NCI-H1092 (cell line): ENCODE measurements around the gene FXYD4.
"Not testable (repeated sequence)": the region's sequence is repeated elsewhere in the genome, so short reads cannot be mapped to it uniquely, and the experiment has no call there.

Experiments
- DNase-seq: peaks from one replicate; lab custom pipeline; 2025; lab: John Stamatoyannopoulos, UW

FXYD4 gene

DNA sequence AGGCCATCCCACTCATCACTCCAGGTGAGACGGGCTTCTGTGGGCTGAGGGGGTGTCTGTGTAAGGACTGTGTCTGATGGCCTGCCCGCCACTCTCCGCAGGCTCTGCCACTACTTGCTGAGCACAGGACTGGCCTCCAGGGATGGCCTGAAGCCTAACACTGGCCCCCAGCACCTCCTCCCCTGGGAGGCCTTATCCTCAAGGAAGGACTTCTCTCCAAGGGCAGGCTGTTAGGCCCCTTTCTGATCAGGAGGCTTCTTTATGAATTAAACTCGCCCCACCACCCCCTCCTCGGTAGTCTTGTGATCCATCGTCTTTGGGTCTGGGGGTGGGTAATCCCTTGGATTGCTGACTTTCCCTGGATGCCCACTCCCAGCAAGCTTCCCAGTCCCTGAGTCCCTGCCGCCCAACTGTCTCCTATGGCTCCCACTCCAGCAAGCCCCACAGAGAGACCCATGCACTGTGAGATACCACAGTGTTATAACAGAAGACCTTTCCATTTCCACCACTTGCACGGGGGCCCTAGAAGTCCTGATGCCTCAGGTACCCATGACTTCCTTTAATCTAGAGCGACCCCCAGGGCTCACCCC is 4.7 kb downstream of the FXYD4 start:
- no peak for DNase-seq

DNA sequence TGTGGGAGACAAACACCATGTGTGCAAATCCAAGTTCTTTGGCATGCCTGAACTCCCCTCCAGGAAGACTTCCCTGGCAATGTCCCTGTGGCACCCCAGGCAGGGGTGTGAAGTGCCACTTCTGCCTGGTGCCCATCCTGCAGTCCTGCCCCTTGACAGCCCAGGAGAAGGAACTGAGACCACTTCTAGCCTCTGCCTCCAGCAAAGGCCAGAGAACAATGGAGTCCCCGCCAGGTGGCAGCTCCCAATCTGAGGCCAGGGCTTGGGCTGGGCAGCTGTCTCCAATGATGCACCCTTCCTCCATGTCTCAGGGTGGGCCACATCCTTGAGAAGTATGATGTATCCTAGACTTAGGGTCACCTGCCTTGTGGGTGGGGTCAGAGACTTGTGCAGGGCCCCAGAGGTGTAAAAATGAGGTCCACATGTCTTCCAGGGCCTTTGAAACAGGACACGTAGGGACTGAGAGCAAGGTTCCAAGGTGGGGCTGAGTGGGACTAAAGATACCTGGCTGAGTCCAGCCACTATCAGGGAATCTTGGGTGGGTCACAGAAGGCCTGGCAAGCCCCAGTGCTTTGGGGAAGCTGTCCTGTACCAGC is 5.5 kb downstream of the FXYD4 start:
- no peak for DNase-seq

DNA sequence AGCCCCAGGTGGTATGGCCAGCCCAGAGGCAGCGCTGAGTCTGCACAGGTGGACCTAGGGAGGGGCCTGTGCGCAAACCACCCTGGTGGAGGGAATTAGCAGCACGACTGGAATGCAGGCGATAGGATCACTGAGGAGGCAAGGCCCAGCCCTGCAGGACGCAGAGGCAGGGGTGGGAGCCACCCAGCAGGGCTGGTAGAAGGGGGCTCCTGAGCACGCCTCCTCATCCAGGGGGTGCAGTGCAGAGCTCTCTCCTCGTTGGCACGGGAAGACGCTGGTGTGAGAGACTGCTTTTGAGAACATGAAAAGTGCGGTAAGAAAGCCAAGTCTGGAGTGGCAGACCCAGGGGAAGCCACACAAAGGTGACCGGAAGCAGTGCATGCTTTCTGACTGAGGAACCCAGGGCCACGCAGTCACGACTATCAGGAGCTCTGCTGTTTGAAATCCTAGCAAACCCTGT is 6.0 kb downstream of the FXYD4 start:
- DNase-seq = no peak

DNA sequence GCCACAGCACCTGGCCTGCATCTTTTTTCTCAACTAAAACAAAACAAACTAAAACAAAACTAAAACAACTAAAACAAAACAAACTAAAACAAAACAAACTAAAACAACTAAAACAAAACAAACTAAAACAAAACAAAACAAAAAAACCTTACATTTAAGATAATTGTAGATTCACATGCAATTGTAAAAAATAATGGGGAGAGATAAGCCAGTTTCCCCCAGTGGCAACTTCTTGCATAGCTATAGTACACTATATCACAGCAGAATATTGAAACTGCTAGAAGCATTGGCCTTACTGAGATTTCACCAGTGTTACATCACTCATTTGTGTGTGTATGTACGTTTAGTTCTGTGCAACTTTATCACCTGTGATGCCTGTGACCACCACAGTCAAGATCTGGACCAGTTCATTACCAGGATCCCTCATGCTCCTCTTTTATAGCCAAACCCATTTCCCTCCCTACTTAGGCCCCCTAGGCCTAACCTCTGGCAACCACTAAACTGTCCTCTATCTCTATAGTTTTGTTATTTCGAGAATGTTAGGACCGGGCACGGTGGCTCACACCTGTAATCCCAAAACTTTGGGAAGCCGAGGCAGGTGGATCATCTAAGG is 9.3 kb downstream of the FXYD4 start:
- DNase-seq = no peak

GRCh38 chr10:43383204-43383971 is 12.0 kb downstream of the FXYD4 start:
- no peak for DNase-seq

DNA sequence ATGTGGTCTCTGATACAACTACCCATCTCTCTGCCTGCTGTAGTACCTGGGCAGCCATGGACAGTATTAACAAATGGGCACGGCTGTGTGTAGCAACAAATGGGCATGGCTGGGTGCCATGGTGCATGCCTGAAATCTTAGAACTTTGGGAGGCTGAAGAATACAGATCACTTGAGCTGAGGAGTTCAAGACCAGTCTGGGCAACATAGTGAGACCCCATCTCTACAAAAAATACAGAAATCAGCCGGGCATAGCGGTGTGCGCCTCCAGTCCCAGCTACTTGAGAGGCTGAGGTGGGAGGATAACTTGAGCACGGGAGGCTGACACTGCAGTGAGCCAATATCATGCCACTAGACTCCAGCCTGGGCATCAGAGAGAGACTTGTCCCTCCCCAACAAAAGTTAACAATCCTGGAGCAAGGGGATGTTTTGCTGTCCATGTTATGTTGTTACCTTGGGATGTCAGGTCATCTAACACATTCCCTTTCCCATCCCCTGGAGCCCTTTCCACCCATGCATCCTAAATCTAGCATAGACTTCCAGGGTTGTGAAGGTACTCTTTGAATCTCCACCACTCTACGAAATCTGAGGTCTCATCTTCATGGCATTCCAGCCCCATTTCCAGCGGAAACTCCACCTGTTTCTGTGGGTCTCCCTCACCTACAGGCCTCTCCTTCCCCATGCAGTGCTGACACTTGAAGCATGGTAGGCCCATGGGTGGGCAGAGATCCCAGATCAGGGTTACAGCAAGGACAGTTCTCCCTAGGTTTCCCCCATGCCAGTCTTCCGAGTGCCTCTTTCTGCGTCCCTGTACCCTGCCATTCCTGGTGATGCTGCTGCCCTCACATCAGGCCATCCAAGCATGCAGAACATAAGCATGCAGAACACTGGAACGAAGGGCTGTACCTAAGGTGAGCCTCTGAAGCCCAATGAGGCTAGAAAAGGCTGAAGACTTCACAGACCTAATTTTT is 13.1 kb downstream of the FXYD4 start:
- DNase-seq = no peak

DNA sequence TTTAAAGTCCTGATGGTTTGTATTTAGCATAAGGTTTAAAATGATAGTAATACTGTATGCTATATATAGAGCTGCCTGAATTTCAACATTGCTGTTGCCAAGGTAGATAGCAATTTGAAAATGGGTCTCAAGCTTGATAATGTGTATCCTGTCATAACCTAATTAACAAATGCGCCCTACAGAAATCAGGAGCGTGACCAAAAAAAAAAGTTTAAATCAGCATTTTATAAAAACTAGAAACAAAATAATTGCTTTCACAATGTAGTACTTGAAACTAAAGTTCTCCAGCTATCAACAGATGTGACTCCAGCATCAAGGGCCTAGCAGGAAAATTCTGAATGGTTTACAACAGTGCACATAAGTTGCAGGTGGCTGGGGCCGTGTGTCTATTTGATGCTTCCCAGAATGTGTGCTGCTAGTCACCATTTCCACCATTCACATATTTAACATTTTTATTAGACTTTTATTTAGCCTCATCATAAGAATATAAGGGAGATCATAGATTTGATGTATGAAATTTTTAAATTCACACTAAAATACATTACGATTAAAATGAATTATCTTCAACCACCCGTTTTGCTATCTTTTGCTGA is 14.1 kb downstream of the FXYD4 start:
- DNase-seq = no peak

DNA sequence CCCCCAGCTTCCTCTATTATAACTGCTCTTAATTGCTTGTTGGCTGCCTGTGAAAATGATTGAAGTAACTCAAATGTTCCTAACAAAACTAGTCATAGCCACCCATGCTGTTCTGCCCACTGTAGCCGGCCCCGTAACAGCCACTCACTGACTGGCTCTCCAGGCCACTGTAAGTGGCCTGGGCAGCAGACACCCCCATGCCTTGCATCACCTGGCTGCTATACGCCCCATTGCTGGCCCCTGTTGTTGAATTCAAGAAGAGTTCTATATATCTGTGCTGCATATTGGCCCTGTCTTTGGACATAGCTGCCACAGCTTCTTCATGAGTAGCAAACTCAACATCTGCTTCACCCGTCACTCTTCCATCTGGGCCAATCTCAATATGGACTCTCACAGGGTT is 15.1 kb downstream of the FXYD4 start:
- no peak for DNase-seq

DNA sequence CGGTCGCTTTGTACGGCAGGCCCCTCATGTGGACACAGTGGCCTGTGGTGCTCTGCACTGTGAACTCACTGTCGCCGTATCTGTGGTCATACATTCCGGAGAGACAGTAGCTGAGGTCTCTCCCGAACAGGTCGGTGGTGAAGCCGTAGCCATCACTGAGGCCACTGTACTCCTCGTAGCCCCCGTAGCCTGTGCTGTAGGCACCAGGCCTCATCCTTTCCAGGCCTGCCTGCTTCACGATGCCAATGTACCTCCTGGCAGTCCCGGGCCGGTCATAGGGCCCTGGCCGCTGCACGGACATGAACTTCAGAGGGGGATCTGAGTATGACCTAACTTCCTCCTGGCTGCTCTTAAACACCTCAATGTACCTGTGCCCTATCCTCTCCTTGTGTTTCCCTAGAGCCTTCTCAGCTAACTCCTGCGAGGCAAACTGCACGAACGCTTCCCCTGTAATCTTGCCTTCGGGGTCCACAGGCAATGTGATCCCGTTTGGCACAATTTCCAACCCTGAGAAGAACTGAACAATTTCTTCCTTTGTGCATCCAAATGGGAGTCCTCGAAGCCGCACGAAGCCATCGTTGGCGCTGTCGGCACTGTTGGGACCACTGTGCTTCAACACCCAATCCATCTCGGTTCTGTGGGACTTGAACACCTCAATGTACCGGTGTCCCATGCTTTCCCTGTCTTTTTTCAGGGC is 15.7 kb downstream of the FXYD4 start:
- DNase-seq = no peak

GRCh38 chr10:43387678-43388032 is 16.2 kb downstream of the FXYD4 start:
- DNase-seq = no peak

DNA sequence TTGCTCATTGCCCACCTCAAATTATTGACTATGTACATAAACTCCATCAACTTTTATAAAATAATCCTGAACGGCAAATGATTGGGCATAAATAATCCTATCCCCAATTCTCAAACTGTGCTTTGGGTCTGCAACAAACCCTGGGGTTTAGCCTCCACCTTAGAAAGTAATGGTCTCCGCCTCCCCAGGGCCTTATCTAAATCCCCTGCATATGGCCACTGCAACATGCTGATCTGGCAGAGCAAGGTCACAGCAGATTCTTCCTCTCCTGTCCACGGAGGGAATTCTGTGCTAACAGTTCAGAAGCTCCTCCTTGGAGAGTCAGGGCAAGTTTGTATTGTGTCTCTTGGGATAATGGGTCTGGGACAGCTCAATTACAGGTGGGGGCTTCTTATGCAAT is 18.4 kb downstream of the FXYD4 start:
- no peak for DNase-seq

DNA sequence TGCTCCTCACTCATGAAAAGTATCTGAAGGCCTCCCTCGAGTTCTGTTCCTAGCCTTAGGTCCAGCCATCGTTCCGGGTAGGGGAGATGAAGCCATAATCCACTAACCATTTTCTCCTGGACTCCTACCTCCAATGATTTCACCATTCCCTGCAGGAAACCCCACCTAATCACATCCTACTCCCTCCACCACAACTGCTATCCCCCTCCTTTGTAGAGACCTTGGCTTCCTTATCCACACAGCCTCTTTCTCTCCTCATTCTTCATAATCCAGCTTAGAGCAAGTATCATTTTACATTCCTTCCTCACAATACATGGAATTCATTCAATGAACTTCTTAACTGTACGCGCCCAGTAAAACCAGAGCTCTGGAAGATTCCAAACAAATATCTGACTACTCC is 18.9 kb downstream of the FXYD4 start:
- DNase-seq = no peak

- DNase-seq = no peak
Measured at GRCh38 chr10:43390759-43391158, 19.3 kb downstream of the FXYD4 start.

DNA sequence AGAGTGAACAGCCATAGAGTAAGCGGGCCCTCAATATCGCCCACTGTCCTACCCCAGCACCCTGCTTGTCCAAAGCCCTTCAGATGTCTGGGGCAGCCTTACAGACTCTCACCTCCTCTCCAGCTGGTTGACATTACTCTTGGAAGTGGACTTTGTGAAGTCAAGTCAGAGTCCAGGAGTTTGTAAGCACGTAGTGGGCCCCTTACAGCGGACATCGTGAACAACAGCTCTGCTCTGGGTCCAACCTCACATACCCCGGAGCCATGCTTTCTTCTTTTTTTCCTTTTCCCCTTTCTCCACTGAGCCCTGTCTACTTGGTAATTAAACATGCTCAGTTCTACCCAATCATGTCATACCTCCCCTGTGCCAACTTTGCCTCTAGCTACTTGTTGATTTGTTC is 20.1 kb downstream of the FXYD4 start:
- no peak for DNase-seq

GRCh38 chr10:43392748-43393147 is 21.3 kb downstream of the FXYD4 start:
- DNase-seq = no peak

DNA sequence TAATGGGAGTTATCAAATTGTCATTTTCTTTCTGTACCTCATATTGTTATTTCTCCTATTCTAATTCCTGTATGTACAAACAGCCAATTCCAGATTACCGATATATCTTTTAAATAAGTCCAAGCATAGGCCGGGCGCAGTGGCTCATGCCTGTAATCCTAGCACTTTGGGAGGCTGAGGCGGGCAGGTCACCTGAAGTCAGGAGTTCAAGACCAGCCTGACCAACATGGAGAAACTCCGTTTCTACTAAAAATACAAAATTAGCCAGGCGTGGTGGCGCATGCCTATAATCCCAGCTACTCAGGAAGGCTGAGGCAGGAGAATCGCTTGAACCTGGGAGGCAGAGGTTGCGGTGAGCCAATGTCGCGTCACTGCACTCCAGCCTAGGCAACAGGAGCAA is 21.8 kb downstream of the FXYD4 start:
- not testable (repeated sequence) for DNase-seq

DNA sequence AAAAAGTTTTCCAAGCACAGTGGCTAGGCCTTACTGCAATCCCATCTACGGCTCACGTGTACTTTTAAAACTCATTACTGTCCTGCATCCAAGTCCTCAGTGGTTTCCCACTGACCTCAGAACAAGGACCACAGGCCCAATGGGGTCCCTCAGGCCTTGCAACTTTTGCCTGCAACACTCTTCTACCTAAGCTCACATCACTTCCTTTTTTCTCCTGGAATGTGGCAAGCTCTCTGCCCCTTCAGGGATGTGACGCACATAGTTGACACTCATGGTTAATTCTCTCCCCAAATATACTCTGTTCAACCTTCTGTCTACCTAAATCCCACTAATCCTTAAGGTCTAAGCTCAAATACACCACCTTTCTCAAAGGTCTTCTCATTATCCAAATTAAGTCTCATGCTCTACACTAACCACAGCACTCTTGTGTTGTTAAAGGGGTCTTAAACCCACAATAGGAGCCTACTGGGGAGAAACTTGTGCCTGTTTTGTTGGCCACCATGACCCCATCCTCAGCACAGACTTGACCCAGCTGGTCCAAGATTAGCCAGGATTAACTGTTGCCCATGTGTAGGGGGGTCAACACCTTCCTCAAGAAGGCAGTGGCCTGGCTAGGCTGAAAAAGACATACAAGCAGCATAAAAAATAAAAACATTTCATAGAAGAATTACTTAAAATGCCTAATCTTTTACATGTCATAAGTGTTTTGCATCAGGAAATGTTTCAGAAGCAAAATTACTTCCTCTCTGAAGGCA is 22.3 kb downstream of the FXYD4 start:
- DNase-seq = no peak

DNA sequence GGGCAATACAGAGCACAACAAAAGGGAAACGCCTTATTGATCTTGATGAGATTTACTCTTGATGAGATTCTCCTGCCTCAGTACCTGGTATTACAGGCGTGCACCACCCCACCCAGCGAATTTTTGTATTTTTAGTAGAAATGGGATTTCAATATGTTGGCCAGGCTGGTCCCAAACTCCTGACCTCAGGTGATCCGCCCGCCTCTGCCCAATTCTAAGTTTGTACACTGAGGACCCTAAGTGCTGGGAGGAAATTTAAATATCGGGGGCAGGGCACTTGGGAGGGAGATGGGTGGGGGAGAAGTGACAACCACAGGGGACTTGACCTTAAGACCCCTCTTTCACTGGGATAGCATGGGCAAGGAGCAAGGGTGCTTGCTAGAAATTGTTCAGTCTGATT is 23.4 kb downstream of the FXYD4 start:
- DNase-seq = no peak

GRCh38 chr10:43395571-43396060 is 24.2 kb downstream of the FXYD4 start:
- no peak for DNase-seq
